Panc1 (cell line): ENCODE measurements around the gene MT1X. TPM values are rescaled to one million over a fixed set of nuclear protein-coding genes. Genes with fewer than 3 reads are reported as not detected.

Experiments
- ATAC-seq: fragments of 200-7000 bp; cut with Tn5 transposase; 2 replicates; pipeline ENCODE4 v1.9.1; 2020; ENCODE audit warnings: mild to moderate bottlenecking, moderate library complexity
- BruUV-seq: library from RNA; stranded (reverse); fragments of 400-500 nt; replicated peaks from 2 replicates; lab custom pipeline; 2021; lab: Mats Ljungman, UMichigan
- CTCF ChIA-PET: fragments of 300-600 bp; sonication (Branson Sonifier 250); formaldehyde crosslinking; loops from one replicate; lab custom pipeline; 2022; ENCODE audit warnings: antibody characterized with exemption; lab: Charles Lee
- POLR2A ChIA-PET: fragments of 300-600 bp; sonication (Branson Sonifier 250); formaldehyde crosslinking; loops from one replicate; lab custom pipeline; 2022; ENCODE audit warnings: antibody characterized with exemption; lab: Charles Lee
- DNase-seq: peaks from one replicate; pipeline ENCODE4 v3.0.0-alpha.2; 2010; ENCODE audit warnings: low read depth, low spot score
- H3K27ac ChIP-seq: 2 replicates; pipeline ENCODE4 v1.5.1; 2011; ENCODE audit warnings: mild to moderate bottlenecking, low read length, inconsistent platforms
- H3K27me3 ChIP-seq: fragments of 200-500 bp; sonication (Bioruptor generic); 2 replicates; pipeline ENCODE4 v1.6.0; 2014; ENCODE audit warnings: low read length, inconsistent platforms; ENCODE audit not compliant: control insufficient read depth, insufficient read depth
- H3K36me3 ChIP-seq: fragments of 200-500 bp; sonication (Bioruptor generic); 2 replicates; pipeline ENCODE4 v1.5.1; 2014; ENCODE audit warnings: inconsistent platforms, mild to moderate bottlenecking, low read length, moderate library complexity; ENCODE audit not compliant: control insufficient read depth, insufficient read depth
- H3K4me1 ChIP-seq: 2 replicates; pipeline ENCODE4 v1.5.1; 2011; ENCODE audit warnings: inconsistent platforms, mild to moderate bottlenecking, low read length, moderate library complexity; ENCODE audit not compliant: control insufficient read depth, insufficient read depth
- H3K4me3 ChIP-seq, 2 experiments: 2 replicates each; pipeline ENCODE4 v1.5.1; 2011 to 2012; ENCODE audit warnings: low read depth in 2 of 2, low read length in 2 of 2, mild to moderate bottlenecking in 2 of 2, inconsistent platforms in 1 of 2, moderate library complexity in 1 of 2
- H3K9me3 ChIP-seq: fragments of 200-500 bp; sonication (Bioruptor generic); 2 replicates; pipeline ENCODE4 v1.5.1; 2014; ENCODE audit warnings: low read depth, mild to moderate bottlenecking, inconsistent platforms, low read length, moderate library complexity; ENCODE audit not compliant: control insufficient read depth, insufficient read depth
- CTCF ChIP-seq: fragments of 450-650 bp; IDR thresholded peaks from 2 replicates; pipeline ENCODE4 v1.5.1; 2017; ENCODE audit warnings: mild to moderate bottlenecking
- POLR2AphosphoS5 ChIP-seq: IDR thresholded peaks from 2 replicates; pipeline ENCODE4 v1.6.1; 2012; ENCODE audit warnings: mild to moderate bottlenecking, low read depth, low read length, moderate library complexity
- REST ChIP-seq, 2 experiments: IDR thresholded peaks; 2 replicates each; pipeline ENCODE4 v1.6.1; 2011 to 2012; ENCODE audit warnings: low read depth in 2 of 2, control low read depth in 1 of 2, low read length in 1 of 2, mild to moderate bottlenecking in 1 of 2, moderate library complexity in 1 of 2; ENCODE audit not compliant: insufficient read depth in 1 of 2
- SIN3A ChIP-seq: IDR thresholded peaks from 2 replicates; pipeline ENCODE4 v1.6.1; 2012; ENCODE audit warnings: low read depth, mild to moderate bottlenecking, low read length, moderate library complexity, borderline replicate concordance; ENCODE audit not compliant: insufficient read depth
- TCF7L2 ChIP-seq: IDR thresholded peaks from 2 replicates; pipeline ENCODE4 v1.6.1; 2011; ENCODE audit warnings: mild to moderate bottlenecking, low read depth, low read length, inconsistent platforms
- in situ Hi-C: cut with HindIII; loops from 2 replicates; pipeline ENCODE4 v1.10.0; 2016; ENCODE audit warnings: low sequenced_read_pairs, low pct_unique_long_range_greater_than_20kb
- intact Hi-C: fragments of 100-400 bp; cut with micrococcal nuclease; formaldehyde crosslinking; loops from one replicate; pipeline ENCODE4 v1.10.0; 2022; ENCODE audit not compliant: unreplicated experiment
- total RNA-seq: library from RNA; stranded (reverse); gene quantifications from one replicate; pipeline ENCODE4 v1.2.1, GENCODE V29; 2021; ENCODE audit not compliant: unreplicated experiment

Gene MT1X
- total RNA-seq, 1 experiment from 2014 or later: 25.9 TPM

- BruUV-seq: no TSS peak
- intact Hi-C loops: no loop called here
- H3K36me3 ChIP-seq: no peaks in the 10 kb centered on the region
Observed at GRCh38 chr16:56645311-56645710, 37.0 kb upstream of the MT1X start.

GRCh38 chr16:56645838-56646237 lies 36.4 kb upstream of the MT1X start:
- ChIA-PET POLR2A (no interaction called here), CTCF (no interaction called here)
- in situ Hi-C loops: no loop called here

More at GRCh38 chr16:56645311-56645710, 37.0 kb upstream of the MT1X start:
- no peak overlapping the region for H3K4me3 ChIP-seq
- in situ Hi-C loops: no loop called here
- no peak for ATAC-seq
- H3K27me3 ChIP-seq: no peaks in the 10 kb centered on the region
- TF ChIP-seq REST (IDR thresholded peaks at IDR 0.05; ENCODE audit: insufficient read depth in 1 of 2, low read depth in 2 of 2, low read length in 1 of 2) (no peak), CTCF (no peak), POLR2AphosphoS5 (no peak), TCF7L2 (no peak), SIN3A (no peak)
- H3K27ac ChIP-seq: no peak overlapping the region
- H3K4me1 ChIP-seq: peaks cover 8% of the 10 kb centered on the region
- no peak for DNase-seq
- ChIA-PET CTCF (no interaction called here), POLR2A (no interaction called here)
- no peaks in the 10 kb centered on the region for H3K9me3 ChIP-seq

More at GRCh38 chr16:56645838-56646237, 36.4 kb upstream of the MT1X start:
- intact Hi-C loops: no loop called here
- DNase-seq (no peak), ATAC-seq (no peak)
- Histone ChIP-seq H3K27ac (no peak overlapping the region), H3K27me3 (no peaks in the 10 kb centered on the region), H3K4me1 (peaks cover 8% of the 10 kb centered on the region), H3K4me3 (no peak overlapping the region), H3K9me3 (no peaks in the 10 kb centered on the region), H3K36me3 (no peaks in the 10 kb centered on the region)
- TF ChIP-seq SIN3A (no peak), POLR2AphosphoS5 (no peak), CTCF (no peak), REST (IDR thresholded peaks at IDR 0.05; ENCODE audit: insufficient read depth in 1 of 2, low read depth in 2 of 2, low read length in 1 of 2) (0 out of 4 replicates have a peak, but pooled peaks of 1 of the 2 experiments have one; percentile 19)
- no TSS peak for BruUV-seq
